D721Med (cell line): ENCODE results near the gene SLC35F5.
"Not testable (repeated sequence)": the region's sequence is repeated elsewhere in the genome, so short reads cannot be mapped to it uniquely, and the experiment has no call there.

ENCODE experiments used
- DNase-seq: peaks from one replicate; pipeline ENCODE4 v3.0.0; 2011; ENCODE audit warnings: low spot score; ENCODE audit not compliant: insufficient read length
- FAIRE-seq: peaks from 2 replicates; lab custom pipeline; 2011; peaks lifted over from hg19 to GRCh38; lab: Jason Lieb, UNC
- TF ChIP-seq, protein P1 (sequence below): IDR thresholded peaks from 2 replicates; pipeline ENCODE4 v1.5.1; 2012; ENCODE audit warnings: mild to moderate bottlenecking, control low read depth; ENCODE audit not compliant: insufficient read depth; ENCODE audit errors: missing control alignments

Gene SLC35F5

DNA sequence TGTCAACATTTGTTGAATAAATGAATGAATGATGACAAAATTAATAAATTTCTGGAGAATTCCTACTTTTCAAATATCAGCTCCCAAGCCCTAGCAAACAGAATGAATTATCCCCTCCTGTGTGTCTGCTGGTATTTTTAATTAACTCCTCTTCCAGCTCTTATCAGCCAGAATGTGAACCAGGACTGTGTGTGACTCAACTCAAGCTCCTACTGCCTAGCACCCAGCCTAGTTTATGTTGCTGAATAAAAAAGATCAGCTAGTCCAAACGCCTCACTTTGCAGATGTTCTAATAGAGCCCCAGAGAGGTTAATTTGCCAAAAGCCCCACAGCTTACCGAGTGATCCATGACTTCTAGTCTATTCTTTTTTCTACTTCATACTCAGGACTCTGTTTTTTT is 79.1 kb downstream of the SLC35F5 start:
- DNase-seq (no peak), FAIRE-seq (no peak)
- TF ChIP-seq, protein P1, sequence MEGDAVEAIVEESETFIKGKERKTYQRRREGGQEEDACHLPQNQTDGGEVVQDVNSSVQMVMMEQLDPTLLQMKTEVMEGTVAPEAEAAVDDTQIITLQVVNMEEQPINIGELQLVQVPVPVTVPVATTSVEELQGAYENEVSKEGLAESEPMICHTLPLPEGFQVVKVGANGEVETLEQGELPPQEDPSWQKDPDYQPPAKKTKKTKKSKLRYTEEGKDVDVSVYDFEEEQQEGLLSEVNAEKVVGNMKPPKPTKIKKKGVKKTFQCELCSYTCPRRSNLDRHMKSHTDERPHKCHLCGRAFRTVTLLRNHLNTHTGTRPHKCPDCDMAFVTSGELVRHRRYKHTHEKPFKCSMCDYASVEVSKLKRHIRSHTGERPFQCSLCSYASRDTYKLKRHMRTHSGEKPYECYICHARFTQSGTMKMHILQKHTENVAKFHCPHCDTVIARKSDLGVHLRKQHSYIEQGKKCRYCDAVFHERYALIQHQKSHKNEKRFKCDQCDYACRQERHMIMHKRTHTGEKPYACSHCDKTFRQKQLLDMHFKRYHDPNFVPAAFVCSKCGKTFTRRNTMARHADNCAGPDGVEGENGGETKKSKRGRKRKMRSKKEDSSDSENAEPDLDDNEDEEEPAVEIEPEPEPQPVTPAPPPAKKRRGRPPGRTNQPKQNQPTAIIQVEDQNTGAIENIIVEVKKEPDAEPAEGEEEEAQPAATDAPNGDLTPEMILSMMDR, result no peak

DNA sequence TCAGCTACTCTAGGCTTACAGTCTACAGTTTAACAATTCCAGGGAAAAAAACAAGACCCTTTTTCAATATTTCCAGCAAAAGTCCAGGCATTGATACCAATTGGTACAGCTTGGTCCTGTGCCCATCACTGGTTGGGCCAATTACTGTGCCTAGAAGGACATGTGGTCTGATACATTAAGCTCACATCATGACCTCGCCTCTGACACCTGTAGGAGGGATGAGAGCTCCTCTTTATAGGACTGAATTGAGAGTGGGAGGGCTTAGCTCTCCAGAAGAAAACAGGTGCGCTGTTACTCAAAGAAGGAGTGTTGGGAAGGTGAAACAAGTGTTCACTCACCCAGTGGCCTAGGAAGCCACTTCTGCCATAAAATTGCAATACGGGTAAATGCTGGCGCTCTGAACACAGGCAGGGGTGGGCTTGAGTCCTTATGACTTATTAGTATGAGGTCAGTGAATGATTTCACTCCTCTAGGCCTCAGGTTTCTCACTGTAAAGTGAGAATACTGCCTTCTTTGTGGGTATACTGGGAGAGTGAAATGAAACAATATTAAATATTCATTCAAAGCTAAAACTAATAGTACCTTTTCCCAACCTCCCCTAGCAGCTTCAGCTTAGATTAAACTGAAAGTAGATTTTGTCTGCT is 79.7 kb downstream of the SLC35F5 start:
- TF ChIP-seq, protein P1, result no peak
- no peak for FAIRE-seq
- DNase-seq, result no peak

DNA sequence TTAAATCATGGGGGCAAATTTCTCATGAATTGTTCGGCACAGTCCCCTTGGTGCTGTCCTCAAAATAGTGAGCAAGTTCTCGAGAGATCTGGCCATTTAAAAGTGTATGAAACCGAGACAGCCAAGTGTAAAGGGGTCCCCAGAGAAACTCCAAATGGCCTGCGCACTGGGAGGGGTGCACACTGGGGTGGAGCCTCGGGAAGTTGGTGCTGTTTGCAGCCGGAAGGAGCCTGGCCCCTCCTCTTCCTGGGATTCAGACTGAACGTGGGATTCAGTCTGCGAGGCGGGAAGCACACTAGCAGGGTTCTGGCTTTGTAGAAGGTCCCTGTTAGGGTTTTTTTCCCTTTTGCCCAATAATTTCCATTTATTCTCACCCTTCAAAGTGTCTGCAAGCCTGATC is 80.6 kb downstream of the SLC35F5 start:
- FAIRE-seq, result no peak
- TF ChIP-seq, protein P1, result no peak

DNA sequence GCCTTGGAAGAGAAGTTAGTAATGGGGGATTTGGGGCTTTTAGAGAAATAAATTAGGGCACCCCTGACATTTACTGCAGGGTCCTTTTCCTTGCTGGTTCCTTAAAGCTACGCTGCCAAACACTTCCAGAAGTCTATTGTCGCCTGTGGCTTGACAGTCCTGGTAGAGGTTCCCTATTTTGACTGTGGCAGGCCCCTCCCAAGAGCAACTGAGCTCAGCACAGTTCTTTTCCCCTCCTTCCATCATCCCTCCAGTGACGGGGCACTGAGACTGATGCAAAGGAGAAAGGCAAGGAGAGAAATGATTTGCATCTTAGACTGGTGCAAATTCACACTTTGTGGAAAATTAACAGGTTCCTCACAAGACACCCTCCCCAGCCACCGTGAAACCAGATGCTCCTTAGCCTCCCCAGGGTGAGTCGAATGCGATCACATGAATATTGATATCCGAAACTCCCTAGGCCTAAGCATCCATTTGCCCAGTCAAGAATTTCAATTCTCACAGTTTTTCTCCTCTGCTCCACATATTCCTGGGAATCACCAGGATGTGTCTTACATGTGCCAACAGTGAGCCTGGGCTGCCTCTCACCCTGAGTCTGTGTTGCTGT is 84.0 kb downstream of the SLC35F5 start:
- TF ChIP-seq, protein P1, result no peak
- no peak for DNase-seq
- FAIRE-seq, result no peak

More for the DNA sequence above, 80.6 kb downstream of the SLC35F5 start:
- DNase-seq, result no peak

DNA sequence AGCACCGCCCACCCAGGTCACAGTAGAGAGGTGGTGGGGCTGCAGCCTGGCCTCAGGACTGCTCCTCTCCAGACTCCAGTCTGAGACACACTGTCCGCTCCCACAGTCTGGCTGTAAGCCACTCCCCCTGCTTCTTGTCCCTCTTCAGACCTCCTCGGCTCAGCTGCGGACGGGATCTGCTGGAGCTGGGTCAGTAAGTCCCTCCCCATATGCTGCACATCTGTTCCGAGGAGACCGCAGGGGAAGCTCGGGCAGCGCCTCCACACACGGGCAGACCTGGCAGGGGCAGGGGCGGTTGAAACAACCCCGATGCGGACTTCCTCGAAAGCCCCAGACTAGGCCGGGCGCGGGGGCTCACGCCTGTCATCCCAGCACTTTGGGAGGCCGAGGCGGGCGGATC is 87.4 kb downstream of the SLC35F5 start:
- FAIRE-seq, result not testable (repeated sequence)

DNA sequence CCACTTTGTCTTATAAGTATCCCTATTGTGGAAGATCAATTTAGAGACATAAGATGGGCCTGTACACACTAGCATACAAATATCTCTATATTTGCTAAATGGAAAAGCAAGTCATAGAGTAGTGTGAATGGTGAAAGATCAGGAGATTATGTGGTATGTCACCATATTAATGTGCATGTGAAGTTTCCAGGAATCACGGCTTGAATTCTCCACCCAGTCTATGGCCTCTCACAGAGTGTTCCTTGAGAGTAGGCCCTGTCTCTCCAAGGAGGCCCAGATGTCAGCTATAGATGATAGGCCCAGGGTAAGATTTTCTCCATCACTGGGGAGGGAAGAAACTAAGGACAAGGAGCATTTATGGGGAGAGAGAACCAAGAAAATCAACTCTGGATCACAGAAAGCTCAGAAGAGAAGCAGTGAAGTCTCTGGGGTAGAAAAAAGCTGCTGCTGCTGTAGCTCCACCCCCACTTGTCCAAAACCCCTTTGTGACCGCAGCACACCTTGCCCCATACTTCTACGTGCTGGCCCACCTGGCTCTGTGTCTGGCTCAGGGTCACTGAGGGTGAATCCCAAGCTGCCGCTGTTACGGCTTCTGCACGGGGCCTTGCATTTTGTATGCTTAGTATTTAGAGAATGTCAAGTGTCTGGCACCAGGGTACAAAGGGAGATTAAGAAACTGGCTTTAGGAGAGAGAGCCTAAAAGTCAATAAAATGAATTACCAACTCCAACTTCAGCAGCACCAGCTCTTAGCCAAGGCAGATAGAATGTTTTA is 91.5 kb downstream of the SLC35F5 start:
- DNase-seq, FAIRE-seq: not testable (repeated sequence)

More for the DNA sequence above, 87.4 kb downstream of the SLC35F5 start:
- DNase-seq, result not testable (repeated sequence)

DNA sequence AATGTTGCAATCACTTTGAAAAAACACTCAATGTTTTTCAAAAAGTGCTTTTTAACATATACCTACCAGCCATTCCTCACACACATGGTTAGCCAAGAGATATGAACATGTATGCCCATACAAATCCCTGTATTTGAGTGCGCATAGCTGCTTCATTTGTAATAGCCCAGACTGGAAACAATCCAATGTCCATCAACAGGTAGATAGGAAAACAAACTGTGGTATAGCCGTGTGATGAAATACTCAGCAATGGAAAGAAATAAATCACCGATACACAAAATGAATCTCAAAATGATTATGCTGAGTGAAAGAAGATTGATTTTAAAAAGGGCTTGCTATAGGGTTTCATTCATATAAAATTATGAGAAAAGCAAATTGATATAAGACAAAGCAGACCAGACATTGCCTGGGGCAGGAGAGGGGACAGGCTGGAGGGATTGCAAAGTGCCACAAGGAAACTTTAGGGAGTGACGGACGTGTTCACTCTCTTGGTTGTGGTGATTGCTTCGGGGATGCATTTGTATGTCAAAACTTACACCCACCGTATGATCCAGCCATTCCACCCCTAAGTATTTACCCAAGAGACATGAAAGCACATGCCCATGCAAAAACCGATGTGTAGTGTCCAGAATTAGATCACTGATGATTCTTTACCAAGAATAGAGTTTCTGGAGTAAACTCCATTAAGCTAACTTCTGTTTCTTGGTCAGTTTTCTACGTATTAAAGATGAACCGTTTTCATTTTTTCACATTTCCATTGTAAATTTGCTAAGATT is 93.0 kb downstream of the SLC35F5 start:
- DNase-seq, FAIRE-seq: not testable (repeated sequence)
